Endothelial cell of hepatic sinusoid (primary cell): ENCODE data around the gene ITPRID1.
"Not testable (repeated sequence)": the region's sequence is repeated elsewhere in the genome, so short reads cannot be mapped to it uniquely, and the experiment has no call there.

Source experiments
- in situ Hi-C: cut with HindIII; loops from 2 replicates; pipeline ENCODE4 v1.10.0; 2017; ENCODE audit warnings: low sequenced_read_pairs

ITPRID1 gene

GRCh38 chr7:31516680-31517502 lies 3.0 kb downstream of the ITPRID1 start:
- in situ Hi-C loops: no loop called here

- in situ Hi-C loops: no loop called here
Observed at GRCh38 chr7:31517513-31517912, 3.6 kb downstream of the ITPRID1 start.

GRCh38 chr7:31518766-31519165 lies 4.9 kb downstream of the ITPRID1 start:
- in situ Hi-C loops: no loop called here

- in situ Hi-C loops: no loop called here
Observed at GRCh38 chr7:31521336-31522010, 7.6 kb downstream of the ITPRID1 start.

- in situ Hi-C loops: no loop called here
Observed at GRCh38 chr7:31526864-31527263, 13.0 kb downstream of the ITPRID1 start.

GRCh38 chr7:31529103-31529502 lies 15.2 kb downstream of the ITPRID1 start:
- in situ Hi-C loops: no loop called here

- in situ Hi-C loops: not testable (repeated sequence)
Observed at GRCh38 chr7:31540651-31541185, 26.8 kb downstream of the ITPRID1 start.

- in situ Hi-C loops: no loop called here
Observed at GRCh38 chr7:31545549-31545948, 31.7 kb downstream of the ITPRID1 start.

GRCh38 chr7:31549611-31550010 lies 35.7 kb downstream of the ITPRID1 start:
- in situ Hi-C loops: no loop called here

- in situ Hi-C loops: no loop called here
Observed at GRCh38 chr7:31550432-31550831, 36.5 kb downstream of the ITPRID1 start.

- in situ Hi-C loops: no loop called here
Observed at GRCh38 chr7:31553661-31554081, 39.8 kb downstream of the ITPRID1 start.

GRCh38 chr7:31562002-31562401 lies 48.1 kb downstream of the ITPRID1 start:
- in situ Hi-C loops: no loop called here

- in situ Hi-C loops: no loop called here
Observed at GRCh38 chr7:31563522-31563921, 49.6 kb downstream of the ITPRID1 start.

- in situ Hi-C loops: no loop called here
Observed at GRCh38 chr7:31563951-31564350, 50.1 kb downstream of the ITPRID1 start.

- in situ Hi-C loops: no loop called here
Observed at GRCh38 chr7:31564661-31565060, 50.8 kb downstream of the ITPRID1 start.

GRCh38 chr7:31569528-31569927 lies 55.6 kb downstream of the ITPRID1 start:
- in situ Hi-C loops: no loop called here

GRCh38 chr7:31583526-31583925 lies 69.6 kb downstream of the ITPRID1 start:
- in situ Hi-C loops: no loop called here

- in situ Hi-C loops: no loop called here
Observed at GRCh38 chr7:31583942-31584341, 70.1 kb downstream of the ITPRID1 start.

- in situ Hi-C loops: no loop called here
Observed at GRCh38 chr7:31595390-31595789, 81.5 kb downstream of the ITPRID1 start.

GRCh38 chr7:31602041-31602625 lies 88.2 kb downstream of the ITPRID1 start:
- in situ Hi-C loops: loop anchor here (10.0 kb wide), 1 partner anchor 67 kb away; no protein-coding TSS in a partner anchor

GRCh38 chr7:31603046-31603445 lies 89.2 kb downstream of the ITPRID1 start:
- in situ Hi-C loops: loop anchor here (10.0 kb wide), 1 partner anchor 68 kb away; no protein-coding TSS in a partner anchor
